HG03342 (cell line): ENCODE measurements around the gene PSTPIP2.

Source experiments
- ATAC-seq: cut with Tn5 transposase; IDR thresholded peaks from one replicate; pipeline ENCODE4 v1.9.1; 2021; ENCODE audit warnings: mild to moderate bottlenecking, moderate library complexity; ENCODE audit not compliant: unreplicated experiment

PSTPIP2 gene

GRCh38 chr18:46040033-46040746 is 31.9 kb downstream of the PSTPIP2 start:
- no peak for ATAC-seq

GRCh38 chr18:46037512-46038305 is 34.4 kb downstream of the PSTPIP2 start:
- no peak for ATAC-seq

- ATAC-seq: no peak
These were observed 36.1 kb downstream of the PSTPIP2 start for GRCh38 chr18:46035696-46036680.

GRCh38 chr18:46034230-46034629 is 37.8 kb downstream of the PSTPIP2 start:
- no peak for ATAC-seq

GRCh38 chr18:46031741-46032140 is 40.3 kb downstream of the PSTPIP2 start:
- ATAC-seq: no peak

GRCh38 chr18:46028536-46028891 is 43.5 kb downstream of the PSTPIP2 start:
- no peak for ATAC-seq

- ATAC-seq: no peak
These were observed 52.1 kb downstream of the PSTPIP2 start for GRCh38 chr18:46019936-46020335.

GRCh38 chr18:46013484-46014189 is 58.4 kb downstream of the PSTPIP2 start:
- peak; percentile 62 for ATAC-seq

- ATAC-seq: no peak
These were observed 61.4 kb downstream of the PSTPIP2 start for GRCh38 chr18:46010676-46011075.

- no peak for ATAC-seq
These were observed 62.0 kb downstream of the PSTPIP2 start for GRCh38 chr18:46010050-46010449.

GRCh38 chr18:46009125-46009840 is 62.8 kb downstream of the PSTPIP2 start:
- no peak for ATAC-seq

GRCh38 chr18:46008531-46008930 is 63.5 kb downstream of the PSTPIP2 start:
- no peak for ATAC-seq

GRCh38 chr18:46007165-46007564 is 64.9 kb downstream of the PSTPIP2 start:
- no peak for ATAC-seq

GRCh38 chr18:46002934-46003333 is 69.1 kb downstream of the PSTPIP2 start:
- no peak for ATAC-seq

GRCh38 chr18:46001892-46002291 is 70.2 kb downstream of the PSTPIP2 start:
- ATAC-seq: no peak

GRCh38 chr18:46001074-46001473 is 71.0 kb downstream of the PSTPIP2 start:
- ATAC-seq: no peak

GRCh38 chr18:45999536-45999935 is 72.5 kb downstream of the PSTPIP2 start:
- ATAC-seq: no peak

GRCh38 chr18:45998244-45998643 is 73.8 kb downstream of the PSTPIP2 start:
- no peak for ATAC-seq

- no peak for ATAC-seq
These were observed 74.3 kb downstream of the PSTPIP2 start for GRCh38 chr18:45997700-45998151.

GRCh38 chr18:45995461-45995860 is 76.6 kb downstream of the PSTPIP2 start:
- no peak for ATAC-seq
